ENCODE results near the gene FBXW5.

The FBXW5 gene

GRCh38 chr9:136960212-136960937, 15.8 kb upstream of the FBXW5 start:
- DNase-seq, result no peak

DNA sequence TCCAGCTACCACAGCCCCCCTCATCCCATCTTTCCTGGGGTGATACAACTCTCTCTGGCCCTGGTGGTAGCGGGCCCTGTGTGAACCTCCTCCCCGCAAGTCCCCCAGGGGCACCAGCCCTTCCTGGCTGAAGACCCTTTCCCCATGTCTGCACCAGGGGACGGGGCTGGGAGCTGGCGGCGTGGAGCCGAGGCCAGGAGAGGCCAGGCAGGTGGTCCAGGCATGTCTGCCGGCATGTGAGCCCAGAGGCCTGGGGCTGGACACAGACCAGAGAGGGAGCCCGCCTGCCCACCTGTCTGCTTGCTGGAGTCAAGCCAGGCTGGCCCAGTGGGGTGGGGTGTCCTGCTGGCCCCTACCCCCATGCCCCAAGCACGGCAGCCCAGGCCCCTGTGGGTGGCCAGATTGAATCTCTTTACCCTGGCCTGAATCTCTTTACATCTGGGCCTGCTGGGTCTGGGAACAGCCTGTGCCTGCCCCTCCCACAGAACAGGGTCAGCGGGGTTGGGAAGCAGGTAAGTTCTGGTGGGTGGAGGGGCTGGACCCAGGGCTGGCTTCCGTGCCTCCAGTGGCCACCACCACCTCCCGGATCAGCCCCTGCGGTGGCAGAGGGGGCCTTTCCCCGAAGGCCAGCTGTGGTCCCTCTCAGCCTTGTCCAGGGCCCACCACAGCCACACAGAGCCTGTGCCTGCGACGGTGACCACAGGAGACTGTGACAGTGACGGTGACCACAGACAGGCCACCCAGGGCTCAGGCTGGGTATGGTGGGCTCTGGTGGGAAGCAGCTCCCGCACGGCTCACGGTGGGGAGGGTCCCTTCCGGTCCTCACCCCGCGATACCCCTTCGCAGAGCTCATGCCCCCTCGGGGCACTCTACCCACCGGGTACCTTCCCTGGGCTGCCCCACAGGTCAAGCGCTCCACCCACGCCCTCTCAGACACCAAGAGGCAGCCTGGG, 14.6 kb upstream of the FBXW5 start:
- no peak for DNase-seq

DNA sequence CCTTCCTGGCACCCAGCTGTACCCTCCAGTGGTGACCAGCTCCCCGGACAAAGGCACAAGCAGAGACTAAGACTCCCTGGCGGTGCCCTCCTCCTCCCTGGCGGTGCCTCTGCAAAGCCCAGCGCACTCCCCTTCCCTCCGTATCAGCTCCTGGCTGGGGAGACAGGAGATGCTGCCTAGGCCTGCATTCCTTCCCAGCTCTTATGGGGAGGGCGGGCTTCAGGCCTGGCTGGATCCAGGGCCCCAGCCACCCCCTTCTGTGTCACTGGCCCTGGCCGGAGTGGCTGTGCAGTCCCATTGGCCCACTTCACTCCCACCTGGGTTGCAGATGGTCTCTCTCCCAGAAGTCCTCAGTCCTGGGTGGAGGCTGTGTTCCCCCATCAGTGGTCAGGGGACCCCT, 13.9 kb upstream of the FBXW5 start:
- DNase-seq, result no peak

- no peak for DNase-seq
These were observed 13.4 kb upstream of the FBXW5 start for GRCh38 chr9:136957901-136958300.

DNA sequence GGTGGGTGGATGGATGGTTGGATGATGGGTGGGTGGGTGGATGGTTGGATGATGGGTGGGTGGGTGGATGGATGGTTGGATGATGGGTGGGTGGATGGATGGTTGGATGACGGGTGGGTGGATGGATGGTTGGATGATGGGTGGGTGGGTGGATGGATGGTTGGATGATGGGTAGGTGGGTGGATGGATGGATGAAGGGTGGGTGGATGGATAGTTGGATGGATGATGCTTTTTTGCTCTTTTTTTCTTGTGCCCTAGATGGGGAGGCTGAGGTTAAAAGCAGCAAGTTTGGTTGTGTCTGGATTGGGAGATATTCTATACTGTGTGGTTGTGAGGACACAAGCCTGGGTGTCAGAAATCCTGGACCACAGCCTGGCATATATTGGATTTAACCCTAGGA, 12.9 kb upstream of the FBXW5 start:
- no peak for DNase-seq

DNA sequence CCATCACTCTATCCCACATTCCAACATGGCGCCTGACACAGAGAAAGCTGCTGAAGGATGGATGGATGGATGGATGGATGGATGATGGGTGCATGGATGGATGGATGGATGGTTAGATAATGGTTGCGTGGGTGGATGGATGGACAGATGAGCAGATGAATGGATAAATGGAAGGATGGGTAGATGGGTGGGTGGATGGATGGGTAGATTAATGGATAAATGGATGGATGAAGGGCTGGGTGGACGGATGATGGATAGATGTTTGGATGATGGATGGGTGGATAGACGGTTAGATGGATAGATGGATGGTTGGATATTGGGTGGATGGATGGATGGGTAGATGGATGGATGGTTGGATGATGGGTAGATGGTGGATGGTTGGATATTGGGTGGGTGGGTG, 12.1 kb upstream of the FBXW5 start:
- no peak for DNase-seq

DNA sequence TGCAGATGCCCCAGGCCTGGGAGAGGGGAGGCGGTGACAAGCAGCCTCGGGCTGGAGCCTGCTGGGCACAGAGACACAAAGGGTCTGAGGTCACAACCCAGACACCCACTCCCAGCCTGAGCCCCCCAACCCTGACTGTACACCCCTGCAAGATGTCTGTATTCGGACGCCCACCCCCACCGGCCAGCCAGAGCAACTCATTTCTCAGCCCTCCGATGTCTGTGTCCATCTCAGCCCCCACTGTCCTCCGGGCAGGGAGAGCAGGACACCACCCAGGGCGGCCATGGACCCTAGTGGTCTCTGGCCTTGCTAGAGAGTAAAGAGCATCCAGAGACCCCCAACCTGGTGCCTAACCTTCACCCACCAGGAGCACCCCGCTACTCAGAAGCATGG, 11.4 kb upstream of the FBXW5 start:
- no peak for DNase-seq

DNA sequence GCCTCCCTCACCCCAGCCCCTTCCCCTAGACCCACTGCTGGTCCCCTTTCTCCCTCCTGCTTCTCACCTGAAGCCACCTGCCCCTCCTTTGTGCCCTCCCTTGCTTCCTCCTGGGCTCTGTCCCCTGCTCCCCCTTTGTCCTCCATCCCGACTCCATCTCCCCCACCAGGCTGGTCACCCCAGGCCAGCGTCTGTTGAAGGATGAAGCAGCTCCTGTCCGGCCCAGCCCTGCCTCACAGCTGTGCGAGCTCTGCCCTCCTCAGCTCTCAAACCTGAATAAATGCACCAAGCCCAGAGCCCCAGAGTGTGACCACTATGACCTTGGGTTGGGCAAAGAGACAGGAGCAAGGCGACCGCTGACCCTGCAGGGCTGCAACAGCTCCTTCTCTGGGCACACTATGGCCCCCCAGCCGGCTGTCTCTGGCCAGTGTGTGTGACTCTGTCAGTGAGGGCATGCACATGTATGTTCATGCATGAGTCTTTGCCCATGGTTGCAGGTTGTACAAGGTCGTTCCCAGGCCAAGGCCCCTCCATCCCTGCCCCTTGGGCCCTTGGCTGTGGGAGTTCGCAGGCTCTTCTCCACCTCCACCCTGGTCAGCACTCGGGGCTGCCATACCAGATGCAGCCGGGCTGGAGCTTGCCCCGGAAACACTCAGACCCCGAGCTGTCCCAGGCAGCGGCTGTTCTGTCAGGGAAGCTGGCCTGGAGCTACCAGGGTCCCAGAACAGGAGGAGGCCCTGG, 10.8 kb upstream of the FBXW5 start:
- no peak for DNase-seq

DNA sequence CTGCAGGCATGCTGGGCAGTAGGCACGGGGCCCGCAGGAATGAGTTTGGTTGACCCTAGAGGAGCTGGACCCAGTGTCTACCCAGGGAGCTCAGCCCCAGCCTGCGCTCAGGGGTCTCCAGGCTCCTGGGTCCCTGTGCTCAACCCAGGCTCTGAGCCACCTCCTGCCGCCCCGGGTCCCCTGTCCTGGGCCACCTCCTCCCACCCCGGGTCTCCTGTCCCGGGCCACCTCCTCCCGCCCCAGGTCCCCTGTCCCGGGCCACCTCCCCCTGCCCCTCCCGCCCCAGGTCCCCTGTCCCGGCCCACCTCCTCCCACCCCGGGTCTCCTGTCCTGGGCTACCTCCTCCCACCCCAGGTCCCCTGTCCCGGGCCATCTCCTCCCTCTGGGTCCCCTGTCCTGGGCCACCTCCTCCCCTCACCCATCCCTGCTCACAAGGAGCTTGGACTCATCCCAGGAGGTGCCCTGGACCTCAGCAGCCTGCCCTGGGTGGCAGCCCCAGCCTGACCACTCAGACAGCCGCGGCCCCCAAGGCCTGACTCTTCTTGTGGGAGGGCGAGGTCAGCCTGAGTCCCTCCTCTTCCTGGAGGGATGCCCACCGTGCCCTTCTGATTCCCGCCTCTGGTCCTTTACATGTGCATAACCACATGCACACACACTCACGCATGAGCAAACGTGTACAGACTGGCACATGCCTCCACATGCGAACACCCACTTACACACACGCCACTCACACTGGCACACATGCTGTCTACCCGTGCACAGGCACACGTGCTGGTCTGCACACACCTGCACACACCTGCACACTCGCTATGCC, 9.9 kb upstream of the FBXW5 start:
- no peak for DNase-seq

- no peak for DNase-seq
These were observed 9.3 kb upstream of the FBXW5 start for GRCh38 chr9:136953771-136954269.

DNA sequence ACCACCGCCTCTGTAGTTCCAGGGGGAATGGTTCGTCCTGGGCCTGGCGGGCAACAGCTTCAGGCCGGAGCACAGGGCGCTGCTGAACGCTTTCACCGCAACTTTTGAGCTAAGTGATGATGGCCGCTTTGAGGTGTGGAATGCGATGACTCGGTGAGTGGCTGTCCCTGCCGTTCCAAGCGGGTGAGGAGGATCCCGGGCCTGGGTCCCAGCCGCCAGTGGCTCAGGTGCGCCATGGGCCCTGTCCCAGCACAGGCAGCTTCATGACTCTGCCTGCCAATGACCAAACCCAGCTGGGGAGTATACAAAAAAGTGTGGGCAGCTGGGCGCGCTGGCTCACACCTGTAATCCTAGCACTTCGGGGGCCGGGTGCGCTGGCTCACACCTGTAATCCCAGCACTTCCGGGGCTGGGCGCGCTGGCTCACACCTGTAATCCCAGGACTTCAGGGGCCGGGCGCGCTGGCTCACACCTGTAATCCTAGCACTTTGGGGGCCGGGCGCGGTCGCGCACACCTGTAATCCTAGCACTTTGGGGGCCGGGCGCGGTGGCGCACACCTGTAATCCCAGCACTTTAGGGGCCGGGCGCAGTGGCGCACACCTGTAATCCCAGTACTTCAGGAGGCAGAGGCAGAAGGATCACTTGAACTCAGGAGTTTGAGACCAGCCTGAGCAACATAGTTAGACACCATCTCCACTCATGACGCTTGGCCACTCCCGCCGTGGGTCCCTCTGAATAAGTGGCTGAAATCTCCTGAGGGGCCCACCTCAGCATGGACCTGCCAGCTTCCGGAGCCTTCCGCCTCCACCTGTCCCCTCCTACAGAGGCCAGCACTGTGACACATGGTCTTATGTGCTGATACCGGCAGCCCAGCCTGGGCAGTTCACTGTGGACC, 8.6 kb upstream of the FBXW5 start:
- no peak for DNase-seq

- DNase-seq, result no peak
These were observed 7.8 kb upstream of the FBXW5 start for GRCh38 chr9:136952321-136952850.

- no peak for DNase-seq
These were observed 7.2 kb upstream of the FBXW5 start, which contains the start of gene LCN12 for GRCh38 chr9:136951541-136952320. TSS of gene LCN12 (plus strand) at chr9:136952273. CDS start at chr9:136952328, 55 bp downstream.

DNA sequence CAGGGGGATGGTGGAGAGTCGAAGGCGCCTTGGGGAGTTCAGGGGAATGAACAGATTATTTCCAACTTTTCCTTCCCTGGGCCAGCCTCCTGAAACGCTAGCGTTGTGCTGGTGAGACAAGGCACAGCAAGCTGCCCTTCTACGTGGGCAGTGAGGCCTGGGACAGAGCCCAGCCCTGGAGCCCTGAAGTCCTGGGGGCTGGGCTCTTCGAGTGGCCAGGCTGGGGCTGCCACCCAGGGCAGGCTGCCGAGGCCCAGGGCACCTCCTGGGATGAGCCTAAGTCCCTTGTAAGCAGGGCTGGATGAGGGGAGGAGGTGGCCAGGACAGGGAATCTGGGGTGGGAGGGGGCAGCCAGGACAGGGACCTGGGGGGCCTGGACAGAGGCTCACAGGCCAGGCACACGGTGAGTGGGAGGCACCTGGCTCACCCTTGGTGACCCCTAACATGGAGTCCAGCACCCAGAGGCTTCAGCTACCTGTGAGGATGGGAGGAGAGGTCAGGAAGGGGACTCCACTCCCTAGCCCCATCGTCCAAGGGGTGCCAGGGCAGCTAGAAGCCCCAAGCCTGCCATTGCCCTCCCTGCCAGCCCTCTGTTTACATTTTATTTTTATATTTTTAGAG, 6.2 kb upstream of the FBXW5 start:
- no peak for DNase-seq

DNA sequence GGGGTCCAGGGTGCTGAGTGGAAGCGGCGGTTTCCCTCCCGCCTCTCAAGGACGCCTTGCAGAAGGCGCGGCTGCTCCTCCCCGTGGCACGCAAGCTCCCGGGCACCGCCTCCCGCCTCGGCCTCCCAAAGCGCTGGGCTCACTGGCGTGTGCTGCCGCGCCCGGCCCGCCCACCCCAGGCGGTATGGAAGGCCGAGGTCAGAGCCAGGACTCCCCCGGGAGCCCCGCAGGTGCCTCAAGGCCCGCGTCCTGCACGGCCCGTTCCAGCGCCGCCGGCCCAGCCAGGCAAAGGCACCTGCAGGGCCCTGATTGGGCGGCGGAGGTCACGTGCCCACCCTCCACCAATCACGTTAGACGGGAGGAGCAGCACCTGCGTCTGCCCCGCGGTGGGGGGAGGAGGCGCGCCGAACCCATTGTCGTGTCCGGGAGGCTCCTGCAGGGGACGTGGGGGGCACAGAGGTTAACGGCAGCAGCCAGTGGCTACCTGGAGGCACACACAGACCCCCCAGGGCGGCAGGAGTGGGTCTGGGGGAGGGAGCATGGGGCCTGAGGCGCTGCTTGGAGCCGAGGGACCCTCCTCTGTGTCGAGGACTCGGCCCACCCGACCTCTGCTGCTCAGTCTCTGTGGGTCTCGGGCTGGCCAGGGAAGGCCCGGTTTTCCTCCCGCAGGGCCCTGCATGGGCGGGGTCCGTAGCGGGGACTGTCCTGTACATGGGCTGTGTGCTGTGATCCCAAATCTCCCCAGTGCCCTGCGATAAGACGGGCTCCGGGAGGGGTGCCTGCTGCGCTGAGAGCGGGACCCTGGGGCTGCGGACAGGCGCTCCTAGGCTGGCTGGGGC, 5.5 kb upstream of the FBXW5 start:
- DNase-seq, result peak; percentile 76

DNA sequence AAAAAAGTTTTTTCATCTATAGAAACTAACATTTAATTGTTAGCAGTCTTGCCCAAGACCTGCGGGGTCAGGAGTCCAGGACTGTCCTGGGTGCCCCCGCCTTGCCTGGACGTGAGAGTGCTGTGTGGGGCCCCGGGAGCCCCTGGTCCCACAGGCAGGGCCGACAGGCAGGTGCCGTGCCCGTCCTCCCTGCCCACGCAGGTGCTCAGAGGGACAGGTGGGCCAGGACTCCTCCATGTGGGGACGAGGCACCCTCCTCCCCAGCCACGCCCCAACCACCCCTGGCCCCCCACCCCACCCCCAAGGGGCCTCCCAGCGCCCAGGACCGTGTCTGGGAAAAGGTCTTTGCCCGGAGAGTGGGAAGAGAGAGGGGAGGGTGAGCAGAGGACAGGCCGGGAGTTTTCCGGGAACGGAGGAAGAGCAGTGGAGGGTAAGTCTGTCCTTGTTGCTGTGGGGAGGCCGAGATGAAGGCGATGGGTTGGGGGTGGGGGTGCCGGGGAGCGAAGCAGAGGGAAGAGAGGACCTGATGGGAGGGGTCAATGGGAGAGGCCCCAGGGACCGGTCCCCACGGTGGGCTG, 4.8 kb upstream of the FBXW5 start:
- peak; percentile 36 for DNase-seq

DNA sequence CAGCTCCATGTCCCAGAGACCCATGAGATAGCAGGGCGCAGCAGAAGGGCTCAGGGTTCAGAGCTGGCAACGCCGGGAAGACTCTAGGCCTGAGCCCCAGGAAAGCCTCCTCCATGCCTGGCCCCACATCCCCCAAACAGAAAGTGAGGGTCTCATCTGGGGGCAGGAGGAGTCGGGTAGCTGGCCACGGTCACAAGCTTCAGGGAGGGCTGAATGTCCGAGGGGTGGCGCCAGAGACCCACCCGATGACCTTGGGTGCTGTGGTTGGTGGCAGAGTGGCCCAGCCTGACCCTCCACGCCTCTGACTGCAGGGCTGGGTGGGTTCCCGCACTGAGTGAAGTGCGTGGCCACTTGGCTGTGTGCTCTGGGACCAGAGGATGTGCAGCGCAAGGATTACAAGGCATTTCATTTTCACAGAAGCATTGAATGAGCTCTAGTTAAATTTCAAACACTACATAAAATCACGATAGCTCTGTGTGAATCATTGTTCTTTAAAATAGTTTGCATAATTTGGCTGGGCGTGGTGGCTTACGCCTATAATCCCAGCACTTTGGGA, 3.5 kb upstream of the FBXW5 start:
- DNase-seq, result no peak
